H1 (cell line): ENCODE measurements around the gene CROT. TPM values are rescaled to one million over a fixed set of nuclear protein-coding genes. Genes with fewer than 3 reads are reported as not detected.

Experiments used
- CTCF ChIA-PET: fragments of 300-600 bp; sonication (Branson Sonifier 250); formaldehyde crosslinking; loops from one replicate; lab custom pipeline; 2021; ENCODE audit not compliant: partially characterized antibody; lab: Charles Lee
- POLR2A ChIA-PET: fragments of 300-600 bp; sonication (Branson Sonifier 250); formaldehyde crosslinking; loops from one replicate; lab custom pipeline; 2021; ENCODE audit warnings: inconsistent platforms; ENCODE audit not compliant: partially characterized antibody; lab: Charles Lee
- DNase-seq, 2 experiments: peaks; one replicate each; pipeline versions ENCODE4 v3.0.0 to v3.0.0-alpha.2; 2010 to 2022; ENCODE audit warnings: low spot score in 2 of 2, low read depth in 1 of 2, mixed read lengths in 1 of 2
- FAIRE-seq: peaks from 2 replicates; lab custom pipeline; 2011; peaks lifted over from hg19 to GRCh38; lab: Jason Lieb, UNC
- H2AFZ ChIP-seq: 2 replicates; pipeline ENCODE4 v1.8.1; 2012; ENCODE audit warnings: low read length, inconsistent platforms
- H2AK5ac ChIP-seq: 2 replicates; pipeline ENCODE4 v1.6.1; 2013; ENCODE audit warnings: low read depth, low read length
- H2BK120ac ChIP-seq: replicated peaks from 2 replicates; pipeline ENCODE3; 2013; ENCODE audit warnings: low read depth, low read length, inconsistent platforms
- H2BK12ac ChIP-seq: 2 replicates; pipeline ENCODE4 v1.6.1; 2013; ENCODE audit warnings: low read depth, low read length
- H2BK15ac ChIP-seq: 2 replicates; pipeline ENCODE4 v1.6.1; 2013; ENCODE audit warnings: low read length
- H2BK20ac ChIP-seq: 2 replicates; pipeline ENCODE4 v1.6.1; 2013; ENCODE audit warnings: low read length
- H2BK5ac ChIP-seq: 2 replicates; pipeline ENCODE4 v1.6.1; 2013; ENCODE audit warnings: low read depth, low read length
- H3K14ac ChIP-seq: 2 replicates; pipeline ENCODE4 v1.6.1; 2013; ENCODE audit warnings: inconsistent platforms; ENCODE audit not compliant: insufficient read length
- H3K18ac ChIP-seq: 2 replicates; pipeline ENCODE4 v1.6.1; 2013; ENCODE audit warnings: low read length; ENCODE audit errors: extremely low read depth
- H3K23ac ChIP-seq: 2 replicates; pipeline ENCODE4 v1.6.1; 2013; ENCODE audit warnings: inconsistent platforms; ENCODE audit not compliant: insufficient read length
- H3K23me2 ChIP-seq: 2 replicates; pipeline ENCODE4 v1.6.1; 2013; ENCODE audit warnings: low read depth, low read length
- H3K27ac ChIP-seq: 2 replicates; pipeline ENCODE4 v1.6.1; 2011; ENCODE audit warnings: low read depth, low read length, inconsistent platforms
- H3K27me3 ChIP-seq, 4 experiments: replicated peaks in 1 of 4; 1 replicate in 1 of 4; 2 replicates in 3 of 4; pipeline versions ENCODE4 v1.6.1 to v1.8.1; 2011 to 2013; ENCODE audit warnings: low read length in 3 of 4, mild to moderate bottlenecking in 3 of 4, inconsistent platforms in 2 of 4, mixed read lengths in 2 of 4, moderate library complexity in 1 of 4; ENCODE audit not compliant: control insufficient read depth in 3 of 4, insufficient read depth in 3 of 4; ENCODE audit errors: extremely low read depth in 1 of 4
- H3K36me3 ChIP-seq, 4 experiments: 2 replicates each; pipeline versions ENCODE4 v1.6.1 to v1.8.1; 2011 to 2013; ENCODE audit warnings: mild to moderate bottlenecking in 4 of 4, low read length in 3 of 4, moderate library complexity in 2 of 4, control low read depth in 1 of 4, inconsistent platforms in 1 of 4; ENCODE audit not compliant: insufficient read depth in 4 of 4, control insufficient read depth in 2 of 4
- H3K4ac ChIP-seq: replicated peaks from 2 replicates; pipeline ENCODE3; 2013; ENCODE audit warnings: low read length, low read depth, mixed read lengths, inconsistent platforms; ENCODE audit not compliant: insufficient read length
- H3K4me1 ChIP-seq, 4 experiments: replicated peaks in 1 of 4; 1 replicate in 1 of 4; 2 replicates in 3 of 4; pipeline versions ENCODE4 v1.6.1 to v1.8.1; 2011 to 2013; ENCODE audit warnings: low read length in 3 of 4, inconsistent platforms in 2 of 4, mixed read lengths in 1 of 4; ENCODE audit not compliant: insufficient read depth in 4 of 4, control insufficient read depth in 3 of 4
- H3K4me2 ChIP-seq, 2 experiments: 2 replicates each; pipeline versions ENCODE4 v1.6.1 to v1.8.1; 2011 to 2013; ENCODE audit warnings: low read depth in 2 of 2, low read length in 2 of 2, control low read depth in 1 of 2, inconsistent platforms in 1 of 2, mild to moderate bottlenecking in 1 of 2; ENCODE audit not compliant: insufficient read depth in 1 of 2
- H3K4me3 ChIP-seq, 4 experiments: fragments of 200-600, 300-600 bp in 1 of 4; sonication (generic), shearing (Covaris generic), sonication (Bioruptor Twin) in 1 of 4; 2 replicates each; pipeline versions ENCODE4 v1.5.1 to v1.8.1; 2011 to 2016; ENCODE audit warnings: low read length in 4 of 4, low read depth in 3 of 4, control low read depth in 2 of 4, inconsistent platforms in 2 of 4, mild to moderate bottlenecking in 2 of 4, mixed read lengths in 1 of 4, moderate library complexity in 1 of 4; ENCODE audit not compliant: insufficient read depth in 2 of 4; ENCODE audit errors: extremely low read depth in 1 of 4
- H3K56ac ChIP-seq: replicated peaks from 2 replicates; pipeline ENCODE3; 2013; ENCODE audit warnings: low read depth, mild to moderate bottlenecking, mixed read lengths, low read length, inconsistent platforms; ENCODE audit not compliant: insufficient read length
- H3K79me1 ChIP-seq: 2 replicates; pipeline ENCODE4 v1.6.1; 2013; ENCODE audit warnings: low read depth, low read length, control low read depth
- H3K79me2 ChIP-seq, 2 experiments: 2 replicates each; pipeline versions ENCODE4 v1.6.1 to v1.8.1; 2012 to 2013; ENCODE audit warnings: low read length in 2 of 2, mild to moderate bottlenecking in 2 of 2, inconsistent platforms in 1 of 2; ENCODE audit not compliant: insufficient read depth in 2 of 2, control insufficient read depth in 1 of 2
- H3K9ac ChIP-seq, 4 experiments: replicated peaks in 1 of 4; 1 replicate in 1 of 4; 2 replicates in 3 of 4; pipeline versions ENCODE4 v1.6.1 to v1.8.1; 2011 to 2013; ENCODE audit warnings: low read depth in 3 of 4, low read length in 3 of 4, control low read depth in 2 of 4, mild to moderate bottlenecking in 2 of 4, moderate library complexity in 2 of 4, inconsistent platforms in 1 of 4; ENCODE audit errors: extremely low read depth in 1 of 4
- H3K9me3 ChIP-seq, 2 experiments: 2 replicates each; pipeline versions ENCODE4 v1.6.1 to v1.8.1; 2012 to 2013; ENCODE audit warnings: mild to moderate bottlenecking in 2 of 2, moderate library complexity in 2 of 2, control low read depth in 1 of 2, inconsistent platforms in 1 of 2, low read depth in 1 of 2, low read length in 1 of 2, mixed read lengths in 1 of 2; ENCODE audit not compliant: insufficient read depth in 2 of 2
- H4K20me1 ChIP-seq, 2 experiments: replicated peaks in 1 of 2; 2 replicates each; pipeline versions ENCODE3 to v1.8.1; 2011 to 2013; ENCODE audit warnings: inconsistent platforms in 2 of 2, low read length in 2 of 2, mild to moderate bottlenecking in 1 of 2; ENCODE audit not compliant: insufficient read depth in 2 of 2, control insufficient read depth in 1 of 2
- H4K5ac ChIP-seq: 2 replicates; pipeline ENCODE4 v1.6.1; 2013; ENCODE audit warnings: low read length, low read depth, mixed read lengths, inconsistent platforms; ENCODE audit not compliant: insufficient read length
- H4K8ac ChIP-seq: 2 replicates; pipeline ENCODE4 v1.8.0; 2013; ENCODE audit warnings: mild to moderate bottlenecking, moderate library complexity, low read length, inconsistent platforms; ENCODE audit not compliant: insufficient read depth; ENCODE audit errors: extremely low read depth
- H4K91ac ChIP-seq: replicated peaks from 2 replicates; pipeline ENCODE3; 2013; ENCODE audit warnings: low read length, mixed read lengths, inconsistent platforms; ENCODE audit not compliant: insufficient read length
- CBX8 ChIP-seq: fragments of 300-800, 300-1000 bp; sonication (generic); IDR thresholded peaks from 2 replicates; pipeline ENCODE4 v1.7.1; 2016; ENCODE audit warnings: low read depth, low read length, borderline replicate concordance
- CTBP2 ChIP-seq: IDR thresholded peaks from 2 replicates; pipeline ENCODE4 v1.7.0; 2011; ENCODE audit warnings: borderline replicate concordance, mild to moderate bottlenecking, moderate library complexity, mixed read lengths, low read length; ENCODE audit not compliant: insufficient read depth, insufficient read length
- CTCF ChIP-seq, 3 experiments: IDR thresholded peaks; 1 replicate in 2 of 3; 2 replicates in 1 of 3; pipeline versions ENCODE4 v1.5.1 to v1.6.1; 2011; ENCODE audit warnings: low read length in 3 of 3, mild to moderate bottlenecking in 3 of 3, inconsistent platforms in 2 of 3, low read depth in 1 of 3, moderate library complexity in 1 of 3; ENCODE audit not compliant: insufficient read depth in 1 of 3; ENCODE audit errors: control extremely low read depth in 1 of 3
- E2F6 ChIP-seq: IDR thresholded peaks from 2 replicates; pipeline ENCODE4 v1.6.1; 2012; ENCODE audit warnings: inconsistent platforms
- NANOG ChIP-seq: IDR thresholded peaks from 2 replicates; pipeline ENCODE4 v1.6.1; 2011; ENCODE audit warnings: low read length, low read depth, mild to moderate bottlenecking, inconsistent platforms; ENCODE audit not compliant: insufficient read depth, poor library complexity, severe bottlenecking
- RBBP5 ChIP-seq: IDR thresholded peaks from 2 replicates; pipeline ENCODE4 v1.7.1; 2012; ENCODE audit warnings: low read depth, mild to moderate bottlenecking, inconsistent platforms, low read length, moderate library complexity, borderline replicate concordance
- SIX5 ChIP-seq: IDR thresholded peaks from 2 replicates; pipeline ENCODE4 v1.6.1; 2011; ENCODE audit warnings: mild to moderate bottlenecking, low read depth, low read length
- SP2 ChIP-seq: IDR thresholded peaks from 2 replicates; pipeline ENCODE4 v1.6.1; 2012; ENCODE audit warnings: mild to moderate bottlenecking, low read length, inconsistent platforms
- SUZ12 ChIP-seq: fragments of 200-600 bp; sonication (generic); IDR thresholded peaks from 2 replicates; pipeline ENCODE4 v1.6.1; 2012; ENCODE audit warnings: mild to moderate bottlenecking, inconsistent platforms, low read length, moderate library complexity, mixed read lengths
- ZNF274 ChIP-seq: IDR thresholded peaks from 2 replicates; pipeline ENCODE4 v1.7.0; 2012; ENCODE audit warnings: low read length, borderline replicate concordance; ENCODE audit errors: extremely low read depth
- whole genome bisulfite sequencing, 2 experiments: shearing (Covaris generic) in 1 of 2; methylation state at CpG; one replicate each; pipeline versions ENCODE4 v1.1.6 to v1.1.7; 2013 to 2015; ENCODE audit warnings: low lambda C conversion rate in 2 of 2, mixed read lengths in 2 of 2, inconsistent platforms in 1 of 2, low coverage in 1 of 2, missing lambda C conversion rate in 1 of 2; ENCODE audit not compliant: insufficient replicate concordance in 2 of 2, insufficient coverage in 1 of 2, insufficient read length in 1 of 2; ENCODE audit errors: extremely low coverage in 1 of 2, missing lambda C conversion rate in 1 of 2; 5-methylcytosine and 5-hydroxymethylcytosine counted together
- polyA plus RNA-seq, 7 experiments: library from polyadenylated mRNA; depleted of rRNA in 3 of 7; stranded (reverse) in 5 of 7; unstranded in 2 of 7; fragments of >200 nt in 5 of 7; fragments of 200-250 nt in 2 of 7; gene quantifications; 1 replicate in 5 of 7; 2 replicates in 1 of 7; 4 replicates in 1 of 7; pipeline versions ENCODE4 v1.2.1 to v1.2.3, GENCODE V29; 2011 to 2013; ENCODE audit warnings: missing spikeins in 2 of 7, mixed read lengths in 2 of 7
- total RNA-seq: library from RNA; stranded (reverse); fragmentation: NEBNext Ultra II Directional; extraction: Animal tissue kit (Norgen Biotek cat#: 25700); gene quantifications from 2 replicates; pipeline ENCODE4 v1.2.1, GENCODE V29; 2021

CROT gene
- total and polyA plus RNA-seq, 2 of the 8 experiments (the other 6 are each of a cell fraction or from before 2014, with no cell fraction given), result 2.2 to 5.6 TPM

- no peaks in the 10 kb centered on the region for H3K27me3 ChIP-seq
- no peak overlapping the region for H2BK20ac ChIP-seq
- DNase-seq (no peak), FAIRE-seq (no peak)
- H3K4me3 ChIP-seq, result no peak overlapping the region
- H4K20me1 ChIP-seq, result no peaks in the 10 kb centered on the region
- no peak overlapping the region for H3K23ac ChIP-seq
- H4K5ac ChIP-seq, result no peak overlapping the region
- ChIA-PET CTCF (interaction anchor here (1.1 to 1.9 kb wide), 2 partner anchors 26 to 80 kb away, joined by 4 to 5 read pairs; no protein-coding TSS in a partner anchor), POLR2A (no interaction called here)
- no peak overlapping the region for H3K27ac ChIP-seq
- H2BK15ac ChIP-seq, result no peak overlapping the region
- no peak overlapping the region for H3K4me2 ChIP-seq
- no peak overlapping the region for H2AK5ac ChIP-seq
- no peak overlapping the region for H2BK120ac ChIP-seq
- H3K4ac ChIP-seq, result no peak overlapping the region
- H3K79me2 ChIP-seq, result no peaks in the 10 kb centered on the region
- H3K9ac ChIP-seq, result no peak overlapping the region
- H3K14ac ChIP-seq, result no peak overlapping the region
- peaks cover 7 to 13% of the 10 kb centered on the region in 2 experiments; a peak in 3 of 4 replicates for H3K9me3 ChIP-seq
- no peak overlapping the region for H2BK12ac ChIP-seq
- no peak overlapping the region for H4K8ac ChIP-seq
- no peaks in the 10 kb centered on the region for H3K4me1 ChIP-seq
- no peak overlapping the region for H4K91ac ChIP-seq
- H3K23me2 ChIP-seq, result no peaks in the 10 kb centered on the region
- H3K56ac ChIP-seq, result no peak overlapping the region
- H2AFZ ChIP-seq, result no peak overlapping the region
- H3K36me3 ChIP-seq, result no peaks in the 10 kb centered on the region; a peak in 4 of 8 replicates
- no peak overlapping the region for H3K18ac ChIP-seq
- WGBS, 2 experiments, result 98% methylated on average over 2 of the region's 2 CpGs; no CpG with 5 or more reads in 1 of the 2 experiments
- H2BK5ac ChIP-seq, result no peak overlapping the region
- H3K79me1 ChIP-seq, result no peaks in the 10 kb centered on the region
- no peak for TF ChIP-seq SP2
- no peak for TF ChIP-seq SIX5
- no peak for TF ChIP-seq NANOG
- no peak for TF ChIP-seq E2F6
- TF ChIP-seq CTBP2, result no peak
- TF ChIP-seq SUZ12, result no peak
- TF ChIP-seq CBX8, result no peak
- TF ChIP-seq RBBP5, result no peak
- no peak for TF ChIP-seq CTCF (IDR thresholded peaks at IDR 0.05; ENCODE audit: control extremely low read depth in 1 of 3, insufficient read depth in 1 of 3, low read depth in 1 of 3, low read length in 3 of 3)
- no peak for TF ChIP-seq ZNF274
These were observed 8.1 kb upstream of the CROT start for GRCh38 chr7:87337331-87337730.
